Loucy (cell line): Measurements from ENCODE around the gene CAPN8.

ENCODE experiments used
- H2AFZ ChIP-seq: fragments of 200-600 bp; sonication (generic); 2 replicates; pipeline ENCODE4 v1.6.0; 2016; ENCODE audit warnings: antibody characterized with exemption, mild to moderate bottlenecking, low read length, moderate library complexity
- H3F3A ChIP-seq: fragments of 200-600 bp; 2 replicates; pipeline ENCODE4 v1.6.0; 2016; ENCODE audit warnings: antibody characterized with exemption, low read depth, mild to moderate bottlenecking
- H3K27me3 ChIP-seq: fragments of 200-600 bp; sonication (generic); 2 replicates; pipeline ENCODE4 v1.6.1; 2014; ENCODE audit warnings: low read length, mild to moderate bottlenecking; ENCODE audit not compliant: insufficient read depth, poor library complexity, severe bottlenecking
- H3K36me3 ChIP-seq: fragments of 200-600 bp; sonication (generic); 2 replicates; pipeline ENCODE4 v1.6.1; 2016; ENCODE audit warnings: low read length; ENCODE audit not compliant: insufficient read depth
- H3K4me1 ChIP-seq: fragments of 200-600 bp; sonication (generic); 2 replicates; pipeline ENCODE4 v1.5.1; 2014; ENCODE audit warnings: low read length, mild to moderate bottlenecking; ENCODE audit not compliant: insufficient read depth, poor library complexity, severe bottlenecking
- H3K4me2 ChIP-seq: fragments of 200-600 bp; sonication (generic); 2 replicates; pipeline ENCODE4 v1.6.0; 2014; ENCODE audit warnings: antibody characterized with exemption, low read length, low read depth, mild to moderate bottlenecking; ENCODE audit not compliant: poor library complexity, severe bottlenecking
- H3K4me3 ChIP-seq: fragments of 200-600 bp; sonication (generic); 2 replicates; pipeline ENCODE4 v1.5.1; 2014; ENCODE audit warnings: low read length, mild to moderate bottlenecking, mixed read lengths; ENCODE audit not compliant: poor library complexity, severe bottlenecking
- H3K79me2 ChIP-seq: fragments of 200-600 bp; sonication (generic); 2 replicates; pipeline ENCODE4 v1.6.1; 2014; ENCODE audit warnings: low read length; ENCODE audit not compliant: insufficient read depth
- H3K9ac ChIP-seq: fragments of 200-600 bp; sonication (generic); 2 replicates; pipeline ENCODE4 v1.6.0; 2014; ENCODE audit warnings: mild to moderate bottlenecking, low read depth, low read length, moderate library complexity; ENCODE audit not compliant: poor library complexity, severe bottlenecking
- H3K9me2 ChIP-seq: fragments of 200-600 bp; sonication (generic); replicated peaks from 2 replicates; pipeline ENCODE4 v1.6.1; 2016; ENCODE audit warnings: low read depth, low read length, mixed read lengths
- H3K9me3 ChIP-seq: fragments of 200-600 bp; sonication (generic); 2 replicates; pipeline ENCODE4 v1.6.1; 2014; ENCODE audit warnings: mild to moderate bottlenecking, antibody characterized with exemption, low read length, low read depth; ENCODE audit not compliant: insufficient read depth
- H4K20me1 ChIP-seq: fragments of 200-600 bp; sonication (generic); 2 replicates; pipeline ENCODE4 v1.6.0; 2014; ENCODE audit warnings: antibody characterized with exemption, low read length, mild to moderate bottlenecking; ENCODE audit not compliant: insufficient read depth, poor library complexity, severe bottlenecking
- EZH2phosphoT487 ChIP-seq: fragments of 200-600 bp; IDR thresholded peaks from 2 replicates; pipeline ENCODE4 v1.6.1; 2018; ENCODE audit warnings: antibody characterized with exemption, mild to moderate bottlenecking, moderate library complexity, borderline replicate concordance
- TF ChIP-seq, protein P1 (sequence below): fragments of 200-600 bp; sonication (generic); conservative IDR thresholded peaks from 2 replicates; pipeline ENCODE4 v1.5.1; 2014; ENCODE audit warnings: mild to moderate bottlenecking, antibody characterized with exemption, low read length

CAPN8 gene

GRCh38 chr1:223545343-223545742 lies 120.2 kb downstream of the CAPN8 start:
- Histone ChIP-seq H3K27me3 (no peaks in the 10 kb centered on the region), H3K36me3 (no peaks in the 10 kb centered on the region), H2AFZ (no peak overlapping the region), H3K9ac (no peak overlapping the region), H3K9me2 (no peaks in the 10 kb centered on the region), H3K9me3 (no peaks in the 10 kb centered on the region), H4K20me1 (no peaks in the 10 kb centered on the region), H3F3A (no peaks in the 10 kb centered on the region), H3K4me2 (no peak overlapping the region), H3K4me1 (no peaks in the 10 kb centered on the region), H3K4me3 (no peak overlapping the region), H3K79me2 (no peaks in the 10 kb centered on the region)
- TF ChIP-seq EZH2phosphoT487: no peak
- TF ChIP-seq, protein P1, sequence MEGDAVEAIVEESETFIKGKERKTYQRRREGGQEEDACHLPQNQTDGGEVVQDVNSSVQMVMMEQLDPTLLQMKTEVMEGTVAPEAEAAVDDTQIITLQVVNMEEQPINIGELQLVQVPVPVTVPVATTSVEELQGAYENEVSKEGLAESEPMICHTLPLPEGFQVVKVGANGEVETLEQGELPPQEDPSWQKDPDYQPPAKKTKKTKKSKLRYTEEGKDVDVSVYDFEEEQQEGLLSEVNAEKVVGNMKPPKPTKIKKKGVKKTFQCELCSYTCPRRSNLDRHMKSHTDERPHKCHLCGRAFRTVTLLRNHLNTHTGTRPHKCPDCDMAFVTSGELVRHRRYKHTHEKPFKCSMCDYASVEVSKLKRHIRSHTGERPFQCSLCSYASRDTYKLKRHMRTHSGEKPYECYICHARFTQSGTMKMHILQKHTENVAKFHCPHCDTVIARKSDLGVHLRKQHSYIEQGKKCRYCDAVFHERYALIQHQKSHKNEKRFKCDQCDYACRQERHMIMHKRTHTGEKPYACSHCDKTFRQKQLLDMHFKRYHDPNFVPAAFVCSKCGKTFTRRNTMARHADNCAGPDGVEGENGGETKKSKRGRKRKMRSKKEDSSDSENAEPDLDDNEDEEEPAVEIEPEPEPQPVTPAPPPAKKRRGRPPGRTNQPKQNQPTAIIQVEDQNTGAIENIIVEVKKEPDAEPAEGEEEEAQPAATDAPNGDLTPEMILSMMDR: no peak

DNA sequence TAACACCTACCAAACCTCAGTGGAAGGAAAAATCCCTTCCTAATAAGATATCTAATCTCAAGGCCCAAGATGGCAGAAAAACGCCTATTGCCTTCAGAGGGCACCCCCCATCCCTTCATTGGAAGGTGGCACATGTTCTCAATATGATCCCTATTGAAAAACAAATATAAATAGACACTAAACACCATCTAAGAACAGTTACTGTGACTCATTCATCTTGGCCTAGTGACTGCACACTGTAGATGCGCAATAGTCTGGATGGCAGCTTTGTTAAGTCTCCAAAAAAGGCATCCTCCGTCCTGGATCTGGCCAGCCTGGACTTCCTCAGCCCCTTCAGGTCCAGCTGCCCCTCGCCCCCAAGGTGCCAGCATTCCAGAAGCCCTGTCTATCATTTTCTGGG lies 121.9 kb downstream of the CAPN8 start:
- no peaks in the 10 kb centered on the region for H3K36me3 ChIP-seq
- H4K20me1 ChIP-seq: no peaks in the 10 kb centered on the region
- H3F3A ChIP-seq: no peaks in the 10 kb centered on the region
- H3K27me3 ChIP-seq: no peaks in the 10 kb centered on the region
- no peak overlapping the region for H3K9ac ChIP-seq
- H3K4me2 ChIP-seq: no peak overlapping the region
- H3K9me2 ChIP-seq: no peaks in the 10 kb centered on the region
- H2AFZ ChIP-seq: no peak overlapping the region
- H3K9me3 ChIP-seq: no peaks in the 10 kb centered on the region
- H3K4me1 ChIP-seq: no peaks in the 10 kb centered on the region
- H3K4me3 ChIP-seq: no peak overlapping the region
- no peak for TF ChIP-seq EZH2phosphoT487
- TF ChIP-seq, protein P1: no peak
- H3K79me2 ChIP-seq: no peaks in the 10 kb centered on the region

- Histone ChIP-seq H3K79me2 (no peaks in the 10 kb centered on the region), H3K9me3 (no peaks in the 10 kb centered on the region), H4K20me1 (no peaks in the 10 kb centered on the region), H3F3A (no peaks in the 10 kb centered on the region), H3K9ac (no peak overlapping the region), H3K36me3 (no peaks in the 10 kb centered on the region), H2AFZ (no peak overlapping the region), H3K4me2 (no peak overlapping the region), H3K4me1 (no peaks in the 10 kb centered on the region), H3K27me3 (no peaks in the 10 kb centered on the region), H3K9me2 (no peaks in the 10 kb centered on the region), H3K4me3 (no peak overlapping the region)
- TF ChIP-seq EZH2phosphoT487: no peak
- TF ChIP-seq, protein P1: no peak
Observed at GRCh38 chr1:223542831-223543230, 122.7 kb downstream of the CAPN8 start.
